ENCODE measurements around the gene IPO4.
"Not testable (repeated sequence)": the region's sequence is repeated elsewhere in the genome, so short reads cannot be mapped to it uniquely, and the experiment has no call there.

Gene IPO4

GRCh38 chr14:24188251-24189058 is at the start of gene IPO4:
Gene IPO4 (minus strand): TSS chr14:24188816. CDS start chr14:24188787, 29 bp downstream.
- DNase-seq (ENCODE audit: low read depth in 2 of 2) = peak; percentile 93 to 94

DNA sequence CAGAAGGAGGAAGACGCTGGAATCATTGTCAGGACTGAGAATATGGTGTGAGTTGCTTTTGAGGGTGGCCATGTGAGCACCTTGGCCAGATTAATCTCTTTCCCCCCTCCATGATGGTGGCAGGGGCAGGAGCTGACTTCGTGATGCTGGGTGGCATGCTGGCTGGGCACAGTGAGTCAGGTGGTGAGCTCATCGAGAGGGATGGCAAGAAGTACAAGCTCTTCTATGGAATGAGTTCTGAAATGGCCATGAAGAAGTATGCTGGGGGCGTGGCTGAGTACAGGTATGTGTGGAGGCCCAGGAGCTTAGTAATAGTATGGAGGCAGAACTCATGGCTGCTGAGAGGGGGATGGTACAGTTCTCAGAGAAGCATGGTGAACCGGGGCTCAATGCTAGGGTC is 49.5 kb upstream of the IPO4 start:
- peak in 1 of 2 donors; percentile 30 for DNase-seq (ENCODE audit: low read depth in 2 of 2)

- no peak for DNase-seq (ENCODE audit: low read depth in 2 of 2)
Measured at GRCh38 chr14:24237463-24237955, 48.9 kb upstream of the IPO4 start.

DNA sequence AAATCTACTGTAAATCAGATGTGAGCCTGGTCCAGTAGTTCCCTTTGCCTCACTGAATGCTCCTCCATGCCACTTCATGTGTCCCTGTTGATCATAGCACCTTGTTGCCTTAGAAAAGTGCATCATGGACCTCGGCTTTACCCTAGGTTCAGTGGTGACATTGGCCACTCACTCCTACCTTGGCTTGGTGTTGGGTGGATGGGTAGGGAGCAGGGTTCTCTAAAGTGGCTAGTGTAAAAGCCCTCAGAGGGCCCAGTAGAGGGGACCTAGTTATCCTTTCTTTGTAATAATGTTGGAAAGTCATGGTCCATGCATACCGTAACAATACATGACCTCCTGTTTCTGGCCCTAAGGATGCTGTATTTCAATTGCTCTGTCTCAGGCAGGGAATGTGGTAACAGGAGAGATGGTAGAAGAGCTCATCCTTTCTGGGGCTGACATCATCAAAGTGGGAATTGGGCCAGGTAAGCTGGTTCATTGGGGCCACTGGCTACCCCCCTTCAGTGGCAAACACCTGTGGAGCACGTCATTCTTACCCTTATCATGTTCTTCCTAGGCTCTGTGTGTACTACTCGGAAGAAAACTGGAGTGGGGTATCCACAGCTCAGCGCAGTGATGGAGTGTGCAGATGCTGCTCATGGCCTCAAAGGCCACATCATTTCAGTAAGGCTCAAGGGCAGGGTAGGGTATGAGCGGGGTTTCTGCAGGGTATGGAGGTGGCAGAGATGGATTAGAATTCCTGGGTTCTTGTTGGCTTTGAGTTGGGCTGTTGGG is 48.3 kb upstream of the IPO4 start:
- no peak for DNase-seq (ENCODE audit: low read depth in 2 of 2)

DNA sequence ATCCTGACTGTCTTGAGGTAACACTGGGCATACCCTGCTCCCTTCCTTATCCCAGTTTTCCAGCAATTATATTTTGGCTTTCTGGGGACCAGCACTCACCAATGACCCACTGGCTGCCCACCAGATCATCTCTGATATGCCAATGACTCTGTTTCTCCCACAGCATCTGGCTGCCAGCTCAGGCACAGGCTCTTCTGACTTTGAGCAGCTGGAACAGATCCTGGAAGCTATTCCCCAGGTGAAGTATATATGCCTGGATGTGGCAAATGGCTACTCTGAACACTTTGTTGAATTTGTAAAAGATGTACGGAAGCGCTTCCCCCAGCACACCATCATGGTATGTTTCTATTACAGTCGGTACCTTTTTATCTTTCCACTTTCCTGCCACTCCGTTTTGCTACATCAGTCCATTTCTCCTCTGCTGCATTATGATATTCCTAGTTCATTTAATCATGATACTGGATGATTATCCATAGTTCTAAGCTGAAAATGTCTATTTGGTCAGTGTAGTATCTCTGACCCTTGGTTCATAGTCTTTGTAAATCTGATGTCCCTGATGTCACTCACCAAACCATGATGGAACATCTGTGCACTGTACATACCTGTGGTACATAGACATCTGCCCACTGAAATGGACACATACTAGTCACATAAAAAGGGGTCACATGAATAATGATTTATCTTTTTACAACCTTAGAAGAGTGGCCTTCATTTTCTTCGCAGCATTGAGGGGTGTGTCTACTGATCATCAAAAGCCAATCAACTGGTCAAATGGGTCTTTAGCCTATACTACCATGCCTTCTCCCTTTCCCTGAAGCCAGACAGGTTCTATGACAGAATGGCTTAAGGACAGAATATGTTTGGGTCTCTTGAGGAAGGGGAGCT is 47.4 kb upstream of the IPO4 start:
- no peak for DNase-seq (ENCODE audit: low read depth in 2 of 2)

- no peak for DNase-seq (ENCODE audit: low read depth in 2 of 2)
Measured at GRCh38 chr14:24234095-24235005, 45.7 kb upstream of the IPO4 start.

- no peak for DNase-seq (ENCODE audit: low read depth in 2 of 2)
Measured at GRCh38 chr14:24233538-24233866, 44.9 kb upstream of the IPO4 start.

DNA sequence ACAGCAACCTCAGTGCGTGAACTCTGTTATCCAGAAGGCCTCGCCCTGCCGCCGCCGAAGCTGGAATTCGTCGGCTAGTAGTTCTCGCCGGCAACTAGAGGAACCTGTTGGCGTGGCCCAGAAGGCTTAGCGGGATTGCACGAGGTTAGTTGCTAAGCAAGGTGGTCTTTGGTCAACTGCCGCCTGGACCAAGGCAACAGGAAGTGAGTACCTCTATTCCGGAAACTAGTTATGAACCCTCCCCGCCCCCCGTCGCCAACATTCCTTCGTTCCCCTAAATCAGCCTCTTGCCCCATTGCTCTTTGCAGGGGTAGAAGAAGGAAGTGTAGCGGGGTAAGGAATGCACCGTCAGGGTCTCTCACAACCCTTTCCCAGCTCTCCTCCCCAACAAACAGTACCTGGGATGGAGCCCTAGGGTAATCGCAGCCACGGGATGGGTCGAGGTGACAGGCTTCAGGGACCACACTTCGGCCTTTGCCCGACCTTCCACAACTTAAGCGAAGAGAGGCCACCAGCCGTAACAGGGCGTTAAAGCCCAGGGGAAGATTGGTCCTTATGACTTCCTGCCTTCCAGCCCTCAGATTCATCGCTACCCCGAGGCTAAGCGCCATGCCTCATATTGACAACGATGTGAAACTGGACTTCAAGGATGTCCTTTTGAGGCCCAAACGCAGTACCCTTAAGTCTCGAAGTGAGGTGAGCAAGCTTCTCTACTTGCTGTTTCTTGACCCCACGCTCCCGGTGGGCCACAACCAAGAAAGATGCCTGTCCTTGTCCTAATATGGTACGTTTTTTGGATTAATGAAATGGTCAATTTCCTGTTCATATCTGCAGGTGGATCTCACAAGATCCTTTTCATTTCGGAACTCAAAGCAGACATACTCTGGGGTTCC is 44.3 kb upstream of the IPO4 start, which contains the start of gene GMPR2:
TSS of gene GMPR2 (plus strand) at position 285 of the 893 bp plus-strand sequence. CDS start at position 610, 325 bp downstream.
- DNase-seq (ENCODE audit: low read depth in 2 of 2) = no peak

GRCh38 chr14:24232121-24232644 is 43.6 kb upstream of the IPO4 start, which contains the start of gene NEDD8:
Gene NEDD8 (minus strand): TSS chr14:24232367. CDS start chr14:24232267, 100 bp downstream.
- DNase-seq (ENCODE audit: low read depth in 2 of 2) = peak; percentile 81 to 85

GRCh38 chr14:24231263-24232120 is 42.9 kb upstream of the IPO4 start:
- DNase-seq (ENCODE audit: low read depth in 2 of 2) = no peak

GRCh38 chr14:24228902-24229301 is 40.3 kb upstream of the IPO4 start:
- no peak for DNase-seq (ENCODE audit: low read depth in 2 of 2)

GRCh38 chr14:24226473-24226872 is 37.9 kb upstream of the IPO4 start:
- no peak for DNase-seq (ENCODE audit: low read depth in 2 of 2)

DNA sequence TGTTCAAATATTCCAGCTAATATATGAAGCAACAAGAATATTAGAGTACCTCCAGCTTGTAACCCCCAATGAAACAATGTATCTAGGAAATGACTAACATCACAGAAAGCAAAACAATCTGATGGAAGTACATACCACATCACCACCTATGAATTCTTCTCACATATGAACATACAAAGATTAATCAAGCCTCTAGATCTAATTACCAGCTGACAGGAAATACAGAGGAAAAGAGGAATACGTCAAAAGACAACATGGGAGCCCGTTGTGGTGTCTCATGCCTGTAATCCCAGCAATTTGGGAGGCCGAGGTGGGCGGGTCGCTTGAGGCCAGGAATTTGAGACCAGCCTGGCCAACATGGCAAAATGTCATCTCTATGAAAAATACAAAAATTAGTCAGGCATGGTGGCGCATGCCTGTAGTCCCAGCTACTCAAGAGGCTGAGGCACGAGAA is 36.0 kb upstream of the IPO4 start:
- no peak for DNase-seq (ENCODE audit: low read depth in 2 of 2)

DNA sequence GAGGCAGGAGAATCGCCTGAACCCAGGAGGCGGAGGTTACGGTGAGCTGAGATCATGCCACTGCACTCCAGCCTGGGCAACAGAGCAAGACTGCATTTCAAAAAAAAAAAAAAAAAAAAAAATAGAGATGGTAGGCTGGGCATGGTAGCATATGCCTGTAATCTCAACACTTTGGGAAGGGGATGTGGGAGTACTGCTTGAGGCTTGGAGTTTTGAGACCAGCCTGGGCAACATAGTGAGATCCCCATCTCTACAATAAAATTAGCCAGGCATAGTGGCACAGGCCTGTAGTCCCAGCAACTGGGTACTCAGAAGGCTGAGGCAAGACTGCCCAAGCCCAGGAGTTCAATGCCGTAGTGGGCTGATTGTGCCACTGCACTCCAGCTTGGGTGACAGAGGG is 34.4 kb upstream of the IPO4 start:
- DNase-seq (ENCODE audit: low read depth in 2 of 2) = not testable (repeated sequence)

- no peak for DNase-seq (ENCODE audit: low read depth in 2 of 2)
Measured at GRCh38 chr14:24219521-24219920, 30.9 kb upstream of the IPO4 start.

DNA sequence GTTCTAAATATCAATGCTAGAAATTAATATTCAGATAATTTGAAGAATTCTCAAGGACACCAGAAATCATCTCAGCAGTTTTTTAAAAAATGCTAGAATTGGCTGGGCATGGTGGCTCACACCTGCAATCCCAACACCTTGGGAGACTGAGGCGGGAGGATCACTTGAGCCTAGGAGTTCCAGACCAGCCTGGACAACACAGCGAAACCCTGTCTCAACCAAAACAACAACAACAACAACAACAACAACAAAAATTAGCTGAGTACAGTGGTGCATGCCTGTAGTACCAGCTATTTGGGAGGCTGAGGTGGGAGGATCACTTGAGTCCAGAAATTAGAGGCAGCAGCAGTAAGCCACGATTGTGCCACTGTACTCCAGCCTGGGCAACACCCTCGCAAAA is 30.5 kb upstream of the IPO4 start:
- no peak for DNase-seq (ENCODE audit: low read depth in 2 of 2)

- DNase-seq (ENCODE audit: low read depth in 2 of 2) = not testable (repeated sequence)
Measured at GRCh38 chr14:24216876-24217275, 28.3 kb upstream of the IPO4 start.

DNA sequence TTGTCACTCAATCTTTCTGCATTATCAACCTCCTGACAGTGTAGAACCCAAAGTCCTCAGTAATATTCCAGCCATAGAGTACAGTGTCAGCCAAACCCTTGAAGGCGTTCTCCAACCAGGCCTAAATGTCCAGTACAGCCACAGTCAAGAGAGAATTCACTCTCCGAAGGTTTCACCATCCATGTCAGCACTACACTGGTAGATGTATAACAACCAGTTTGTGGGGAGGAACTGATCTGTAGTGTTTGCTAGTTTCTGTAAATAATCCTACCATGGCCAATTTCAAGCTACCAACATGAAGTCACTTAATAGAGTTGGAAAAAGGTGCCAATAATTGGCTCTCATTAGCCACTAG is 27.7 kb upstream of the IPO4 start:
- no peak for DNase-seq (ENCODE audit: low read depth in 2 of 2)

Measured in stimulated activated CD8-positive, alpha-beta memory T cell treated with anti-CD3 and anti-CD28 coated beads, Interleukin-7, amount 100 ng/mL, for 4 hours (primary cell).